Osteoblast (primary cell): ENCODE measurements around the gene STAG3. TPM values are rescaled to one million over a fixed set of nuclear protein-coding genes. Genes with fewer than 3 reads are reported as not detected.

Source experiments
- DNase-seq: peaks from one replicate; pipeline ENCODE4 v3.0.0; 2011; ENCODE audit warnings: low spot score, mixed read lengths; ENCODE audit not compliant: insufficient read length; ENCODE audit errors: missing footprints
- H2AFZ ChIP-seq: 2 replicates; pipeline ENCODE4 v1.6.0; 2011; ENCODE audit warnings: mild to moderate bottlenecking, low read length
- H3K27ac ChIP-seq: 2 replicates; pipeline ENCODE4 v1.5.1; 2011; ENCODE audit warnings: mild to moderate bottlenecking, low read depth, low read length, moderate library complexity
- H3K27me3 ChIP-seq: 2 replicates; pipeline ENCODE4 v1.6.0; 2012; ENCODE audit warnings: mild to moderate bottlenecking, control low read depth, inconsistent platforms, low read length, moderate library complexity; ENCODE audit not compliant: insufficient read depth
- H3K36me3 ChIP-seq: 2 replicates; pipeline ENCODE4 v1.5.1; 2011; ENCODE audit warnings: mild to moderate bottlenecking, low read length, control low read depth, moderate library complexity; ENCODE audit not compliant: insufficient read depth
- H3K4me1 ChIP-seq: 2 replicates; pipeline ENCODE4 v1.5.1; 2011; ENCODE audit warnings: mild to moderate bottlenecking, low read length, control low read depth, moderate library complexity; ENCODE audit not compliant: insufficient read depth
- H3K4me2 ChIP-seq: 2 replicates; pipeline ENCODE4 v1.6.0; 2011; ENCODE audit warnings: mild to moderate bottlenecking, low read length; ENCODE audit not compliant: insufficient read depth
- H3K4me3 ChIP-seq: fragments of 200-600 bp; sonication (generic); 3 replicates; pipeline ENCODE4 v1.5.1; 2012; ENCODE audit warnings: mild to moderate bottlenecking, low read length, inconsistent platforms; ENCODE audit not compliant: insufficient read depth
- H3K79me2 ChIP-seq: 2 replicates; pipeline ENCODE4 v1.6.0; 2012; ENCODE audit warnings: mild to moderate bottlenecking, low read length, control low read depth, inconsistent platforms; ENCODE audit not compliant: insufficient read depth
- H3K9me3 ChIP-seq: 2 replicates; pipeline ENCODE4 v1.5.1; 2011; ENCODE audit warnings: low read depth, low read length, control low read depth
- H4K20me1 ChIP-seq: 2 replicates; pipeline ENCODE4 v1.6.0; 2012; ENCODE audit warnings: mild to moderate bottlenecking, low read length, control low read depth; ENCODE audit not compliant: insufficient read depth
- CTCF ChIP-seq: IDR thresholded peaks from 2 replicates; pipeline ENCODE4 v1.5.1; 2011; ENCODE audit warnings: mild to moderate bottlenecking, low read depth, low read length, moderate library complexity; ENCODE audit errors: extremely low read depth
- total RNA-seq: library from RNA; depleted of rRNA; stranded (reverse); fragments of >200 nt; gene quantifications from 2 replicates; pipeline ENCODE4 v1.2.3, GENCODE V29; 2012

Gene STAG3
- total RNA-seq, 1 donor = 1.4 TPM

- Histone ChIP-seq H2AFZ (no peak overlapping the region), H3K36me3 (peaks cover 21% of the 10 kb centered on the region), H3K4me1 (peaks cover 17% of the 10 kb centered on the region), H3K9me3 (no peaks in the 10 kb centered on the region), H3K4me3 (no peak overlapping the region), H3K27ac (no peak overlapping the region), H4K20me1 (peaks cover 20% of the 10 kb centered on the region), H3K27me3 (no peaks in the 10 kb centered on the region), H3K79me2 (peaks cover 27% of the 10 kb centered on the region), H3K4me2 (no peak overlapping the region)
- peak; percentile 35 for DNase-seq
- TF ChIP-seq CTCF = no peak
Observed at GRCh38 chr7:100160067-100160466, 17.7 kb upstream of the STAG3 start.

GRCh38 chr7:100163006-100163531, 14.6 kb upstream of the STAG3 start:
- Histone ChIP-seq H2AFZ (no peak overlapping the region), H3K4me3 (no peak overlapping the region), H3K27me3 (peaks cover 17% of the 10 kb centered on the region), H3K79me2 (peaks cover 2% of the 10 kb centered on the region), H3K27ac (no peak overlapping the region), H3K36me3 (no peaks in the 10 kb centered on the region), H4K20me1 (no peaks in the 10 kb centered on the region), H3K9me3 (no peaks in the 10 kb centered on the region), H3K4me1 (peaks cover 6% of the 10 kb centered on the region), H3K4me2 (no peak overlapping the region)
- DNase-seq = no peak
- no peak for TF ChIP-seq CTCF

- no peak overlapping the region for H2AFZ ChIP-seq
- H3K4me1 ChIP-seq = peaks cover 12% of the 10 kb centered on the region
- no peaks in the 10 kb centered on the region for H3K79me2 ChIP-seq
- no peak overlapping the region for H3K27ac ChIP-seq
- peaks cover 19% of the 10 kb centered on the region for H3K27me3 ChIP-seq
- H3K4me2 ChIP-seq = no peak overlapping the region
- H3K36me3 ChIP-seq = no peaks in the 10 kb centered on the region
- DNase-seq = no peak
- no peak for TF ChIP-seq CTCF
- no peak overlapping the region for H3K4me3 ChIP-seq
- no peaks in the 10 kb centered on the region for H4K20me1 ChIP-seq
- no peaks in the 10 kb centered on the region for H3K9me3 ChIP-seq
Observed at GRCh38 chr7:100163871-100164270, 13.8 kb upstream of the STAG3 start.

- TF ChIP-seq CTCF = no peak
- Histone ChIP-seq H2AFZ (no peak overlapping the region), H3K4me2 (no peak overlapping the region)
Observed at GRCh38 chr7:100166317-100166940, 11.3 kb upstream of the STAG3 start.

More at GRCh38 chr7:100166317-100166940, 11.3 kb upstream of the STAG3 start:
- Histone ChIP-seq H3K9me3 (no peaks in the 10 kb centered on the region), H3K4me1 (peaks cover 9% of the 10 kb centered on the region), H3K36me3 (no peaks in the 10 kb centered on the region), H3K27ac (no peak overlapping the region), H3K79me2 (no peaks in the 10 kb centered on the region), H3K27me3 (peaks cover 26% of the 10 kb centered on the region), H3K4me3 (no peak overlapping the region), H4K20me1 (no peaks in the 10 kb centered on the region)
- peak; percentile 31 for DNase-seq
